Measurements from ENCODE around the gene TMEM163. TPM values are rescaled to one million over a fixed set of nuclear protein-coding genes. Genes with fewer than 3 reads are reported as not detected.

The TMEM163 gene
- total and polyA plus RNA-seq, 2 of the 13 experiments (the other 11 are each of a cell fraction or from before 2014, with no cell fraction given), result 0.05 TPM; not detected in 1

DNA sequence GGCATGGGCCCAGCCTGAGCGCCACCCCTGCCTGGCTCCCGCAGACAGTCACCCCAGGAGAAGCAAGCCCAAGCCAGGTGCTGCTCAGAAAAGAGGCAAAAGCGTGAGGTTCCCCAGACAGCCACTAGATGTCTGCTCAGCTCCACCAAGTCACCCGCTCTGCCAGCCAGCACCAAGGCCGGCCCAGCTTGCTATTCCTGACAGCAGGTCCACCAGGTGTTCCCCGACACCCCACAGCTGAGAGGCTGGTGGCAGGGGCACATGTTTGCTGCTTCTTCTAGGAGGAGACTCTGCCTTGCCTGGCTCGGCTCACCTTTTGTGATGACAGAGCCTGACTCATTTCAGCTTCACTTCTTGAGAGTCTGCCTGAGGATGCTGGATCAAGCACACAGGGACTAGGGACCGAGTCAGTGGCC lies 258.2 kb downstream of the TMEM163 start (continued):
- TF ChIP-seq ISL2 (CRISPR knock-in tag; IDR thresholded peaks at IDR 0.05) (0 out of 2 replicates have a peak, but pooled peaks have one; percentile 30), ZFP90 (CRISPR knock-in tag; IDR thresholded peaks at IDR 0.05; ENCODE audit: borderline replicate concordance) (peak; percentile 68; the same call in 1 of the 2 replicates), POGZ (CRISPR knock-in tag; IDR thresholded peaks at IDR 0.05) (0 out of 2 replicates have a peak, but pooled peaks have one; percentile 38), ZNF331 (CRISPR knock-in tag; IDR thresholded peaks at IDR 0.05) (0 out of 2 replicates have a peak, but pooled peaks have one; percentile 18), ZNF619 (CRISPR knock-in tag; IDR thresholded peaks at IDR 0.05) (0 out of 2 replicates have a peak, but pooled peaks have one; percentile 31), ZNF891 (CRISPR knock-in tag; IDR thresholded peaks at IDR 0.05) (peak; percentile 13; the same call in 1 of the 2 replicates), DR1 (CRISPR knock-in tag; IDR thresholded peaks at IDR 0.05) (peak; percentile 33; the same call in 1 of the 2 replicates), SALL2 (CRISPR knock-in tag; IDR thresholded peaks at IDR 0.05) (0 out of 2 replicates have a peak, but pooled peaks have one; percentile 38), FOXO1 (CRISPR knock-in tag; IDR thresholded peaks at IDR 0.05) (0 out of 2 replicates have a peak, but pooled peaks have one; percentile 10), MEIS2 (CRISPR knock-in tag; IDR thresholded peaks at IDR 0.05) (0 out of 2 replicates have a peak, but pooled peaks have one; percentile 55), JDP2 (CRISPR knock-in tag; IDR thresholded peaks at IDR 0.05; ENCODE audit: borderline replicate concordance) (no peak), ZNF839 (CRISPR knock-in tag; IDR thresholded peaks at IDR 0.05; ENCODE audit: borderline replicate concordance) (peak; percentile 61; the same call in 1 of the 2 replicates), TEAD3 (CRISPR knock-in tag; optimal IDR thresholded peaks at IDR 0.05; ENCODE audit: borderline replicate concordance) (peak; percentile 35), KDM2A (CRISPR knock-in tag; IDR thresholded peaks at IDR 0.05; ENCODE audit: borderline replicate concordance, low read depth) (peak; percentile 24; the same call in 1 of the 2 replicates), HNRNPL (IDR thresholded peaks at IDR 0.05; ENCODE audit: low read depth, low read length) (0 out of 2 replicates have a peak, but pooled peaks have one; percentile 38), THAP11 (CRISPR knock-in tag; IDR thresholded peaks at IDR 0.05) (no peak), MIER3 (CRISPR knock-in tag; IDR thresholded peaks at IDR 0.05; ENCODE audit: borderline replicate concordance) (0 out of 2 replicates have a peak, but pooled peaks have one; percentile 27)
- TF ChIP-seq, protein P1, sequence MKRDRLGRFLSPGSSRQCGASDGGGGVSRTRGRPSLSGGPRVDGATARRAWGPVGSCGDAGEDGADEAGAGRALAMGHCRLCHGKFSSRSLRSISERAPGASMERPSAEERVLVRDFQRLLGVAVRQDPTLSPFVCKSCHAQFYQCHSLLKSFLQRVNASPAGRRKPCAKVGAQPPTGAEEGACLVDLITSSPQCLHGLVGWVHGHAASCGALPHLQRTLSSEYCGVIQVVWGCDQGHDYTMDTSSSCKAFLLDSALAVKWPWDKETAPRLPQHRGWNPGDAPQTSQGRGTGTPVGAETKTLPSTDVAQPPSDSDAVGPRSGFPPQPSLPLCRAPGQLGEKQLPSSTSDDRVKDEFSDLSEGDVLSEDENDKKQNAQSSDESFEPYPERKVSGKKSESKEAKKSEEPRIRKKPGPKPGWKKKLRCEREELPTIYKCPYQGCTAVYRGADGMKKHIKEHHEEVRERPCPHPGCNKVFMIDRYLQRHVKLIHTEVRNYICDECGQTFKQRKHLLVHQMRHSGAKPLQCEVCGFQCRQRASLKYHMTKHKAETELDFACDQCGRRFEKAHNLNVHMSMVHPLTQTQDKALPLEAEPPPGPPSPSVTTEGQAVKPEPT (CRISPR knock-in tag; IDR thresholded peaks at IDR 0.05; ENCODE audit: low read depth), result 0 out of 2 replicates have a peak, but pooled peaks have one; percentile 36
- TF ChIP-seq, protein P2, sequence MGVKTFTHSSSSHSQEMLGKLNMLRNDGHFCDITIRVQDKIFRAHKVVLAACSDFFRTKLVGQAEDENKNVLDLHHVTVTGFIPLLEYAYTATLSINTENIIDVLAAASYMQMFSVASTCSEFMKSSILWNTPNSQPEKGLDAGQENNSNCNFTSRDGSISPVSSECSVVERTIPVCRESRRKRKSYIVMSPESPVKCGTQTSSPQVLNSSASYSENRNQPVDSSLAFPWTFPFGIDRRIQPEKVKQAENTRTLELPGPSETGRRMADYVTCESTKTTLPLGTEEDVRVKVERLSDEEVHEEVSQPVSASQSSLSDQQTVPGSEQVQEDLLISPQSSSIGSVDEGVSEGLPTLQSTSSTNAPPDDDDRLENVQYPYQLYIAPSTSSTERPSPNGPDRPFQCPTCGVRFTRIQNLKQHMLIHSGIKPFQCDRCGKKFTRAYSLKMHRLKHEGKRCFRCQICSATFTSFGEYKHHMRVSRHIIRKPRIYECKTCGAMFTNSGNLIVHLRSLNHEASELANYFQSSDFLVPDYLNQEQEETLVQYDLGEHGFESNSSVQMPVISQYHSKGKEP (CRISPR knock-in tag; IDR thresholded peaks at IDR 0.05), result 0 out of 2 replicates have a peak, but pooled peaks have one; percentile 69
- TF ChIP-seq, protein P3, sequence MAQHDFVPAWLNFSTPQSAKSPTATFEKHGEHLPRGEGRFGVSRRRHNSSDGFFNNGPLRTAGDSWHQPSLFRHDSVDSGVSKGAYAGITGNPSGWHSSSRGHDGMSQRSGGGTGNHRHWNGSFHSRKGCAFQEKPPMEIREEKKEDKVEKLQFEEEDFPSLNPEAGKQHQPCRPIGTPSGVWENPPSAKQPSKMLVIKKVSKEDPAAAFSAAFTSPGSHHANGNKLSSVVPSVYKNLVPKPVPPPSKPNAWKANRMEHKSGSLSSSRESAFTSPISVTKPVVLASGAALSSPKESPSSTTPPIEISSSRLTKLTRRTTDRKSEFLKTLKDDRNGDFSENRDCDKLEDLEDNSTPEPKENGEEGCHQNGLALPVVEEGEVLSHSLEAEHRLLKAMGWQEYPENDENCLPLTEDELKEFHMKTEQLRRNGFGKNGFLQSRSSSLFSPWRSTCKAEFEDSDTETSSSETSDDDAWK (CRISPR knock-in tag; IDR thresholded peaks at IDR 0.05), result no peak
- TF ChIP-seq, protein P4, sequence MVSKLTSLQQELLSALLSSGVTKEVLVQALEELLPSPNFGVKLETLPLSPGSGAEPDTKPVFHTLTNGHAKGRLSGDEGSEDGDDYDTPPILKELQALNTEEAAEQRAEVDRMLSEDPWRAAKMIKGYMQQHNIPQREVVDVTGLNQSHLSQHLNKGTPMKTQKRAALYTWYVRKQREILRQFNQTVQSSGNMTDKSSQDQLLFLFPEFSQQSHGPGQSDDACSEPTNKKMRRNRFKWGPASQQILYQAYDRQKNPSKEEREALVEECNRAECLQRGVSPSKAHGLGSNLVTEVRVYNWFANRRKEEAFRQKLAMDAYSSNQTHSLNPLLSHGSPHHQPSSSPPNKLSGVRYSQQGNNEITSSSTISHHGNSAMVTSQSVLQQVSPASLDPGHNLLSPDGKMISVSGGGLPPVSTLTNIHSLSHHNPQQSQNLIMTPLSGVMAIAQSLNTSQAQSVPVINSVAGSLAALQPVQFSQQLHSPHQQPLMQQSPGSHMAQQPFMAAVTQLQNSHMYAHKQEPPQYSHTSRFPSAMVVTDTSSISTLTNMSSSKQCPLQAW (CRISPR knock-in tag; IDR thresholded peaks at IDR 0.05), result 0 out of 2 replicates have a peak, but pooled peaks have one; percentile 20
- TF ChIP-seq, protein P5, sequence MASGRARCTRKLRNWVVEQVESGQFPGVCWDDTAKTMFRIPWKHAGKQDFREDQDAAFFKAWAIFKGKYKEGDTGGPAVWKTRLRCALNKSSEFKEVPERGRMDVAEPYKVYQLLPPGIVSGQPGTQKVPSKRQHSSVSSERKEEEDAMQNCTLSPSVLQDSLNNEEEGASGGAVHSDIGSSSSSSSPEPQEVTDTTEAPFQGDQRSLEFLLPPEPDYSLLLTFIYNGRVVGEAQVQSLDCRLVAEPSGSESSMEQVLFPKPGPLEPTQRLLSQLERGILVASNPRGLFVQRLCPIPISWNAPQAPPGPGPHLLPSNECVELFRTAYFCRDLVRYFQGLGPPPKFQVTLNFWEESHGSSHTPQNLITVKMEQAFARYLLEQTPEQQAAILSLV (CRISPR knock-in tag; IDR thresholded peaks at IDR 0.05; ENCODE audit: borderline replicate concordance), result 0 out of 2 replicates have a peak, but pooled peaks have one; percentile 32

Measured in HepG2 (cell line).